HFF-Myc (cell line): ENCODE data around the gene EXD2.

Experiments
- DNase-seq: peaks from one replicate; pipeline ENCODE4 v3.0.0-alpha.2; 2011; ENCODE audit warnings: low read depth; ENCODE audit errors: extremely low read depth
- H3K4me3 ChIP-seq: replicated peaks from 2 replicates; pipeline ENCODE4 v1.5.1; 2011; ENCODE audit warnings: low read depth, mild to moderate bottlenecking, control low read depth, low read length
- TF ChIP-seq, protein P1 (sequence below): IDR thresholded peaks from 2 replicates; pipeline ENCODE4 v1.5.1; 2012; ENCODE audit warnings: mild to moderate bottlenecking, low read depth, low read length, control low read depth; ENCODE audit errors: missing control alignments

The EXD2 gene

GRCh38 chr14:69191340-69192111 lies at the start of gene EXD2:
EXD2 (plus strand) TSS chr14:69191498; CDS start chr14:69209471, 17,973 bp downstream.
- TF ChIP-seq, protein P1, sequence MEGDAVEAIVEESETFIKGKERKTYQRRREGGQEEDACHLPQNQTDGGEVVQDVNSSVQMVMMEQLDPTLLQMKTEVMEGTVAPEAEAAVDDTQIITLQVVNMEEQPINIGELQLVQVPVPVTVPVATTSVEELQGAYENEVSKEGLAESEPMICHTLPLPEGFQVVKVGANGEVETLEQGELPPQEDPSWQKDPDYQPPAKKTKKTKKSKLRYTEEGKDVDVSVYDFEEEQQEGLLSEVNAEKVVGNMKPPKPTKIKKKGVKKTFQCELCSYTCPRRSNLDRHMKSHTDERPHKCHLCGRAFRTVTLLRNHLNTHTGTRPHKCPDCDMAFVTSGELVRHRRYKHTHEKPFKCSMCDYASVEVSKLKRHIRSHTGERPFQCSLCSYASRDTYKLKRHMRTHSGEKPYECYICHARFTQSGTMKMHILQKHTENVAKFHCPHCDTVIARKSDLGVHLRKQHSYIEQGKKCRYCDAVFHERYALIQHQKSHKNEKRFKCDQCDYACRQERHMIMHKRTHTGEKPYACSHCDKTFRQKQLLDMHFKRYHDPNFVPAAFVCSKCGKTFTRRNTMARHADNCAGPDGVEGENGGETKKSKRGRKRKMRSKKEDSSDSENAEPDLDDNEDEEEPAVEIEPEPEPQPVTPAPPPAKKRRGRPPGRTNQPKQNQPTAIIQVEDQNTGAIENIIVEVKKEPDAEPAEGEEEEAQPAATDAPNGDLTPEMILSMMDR, result no peak
- peak within 1 kb of the TSS; percentile 64 for H3K4me3 ChIP-seq
- DNase-seq, result peak; percentile 59

- H3K4me3 ChIP-seq, result no peak overlapping the region
- TF ChIP-seq, protein P1, result no peak
- DNase-seq, result no peak
Observed at GRCh38 chr14:69141550-69141949, 49.7 kb upstream of the EXD2 start.

DNA sequence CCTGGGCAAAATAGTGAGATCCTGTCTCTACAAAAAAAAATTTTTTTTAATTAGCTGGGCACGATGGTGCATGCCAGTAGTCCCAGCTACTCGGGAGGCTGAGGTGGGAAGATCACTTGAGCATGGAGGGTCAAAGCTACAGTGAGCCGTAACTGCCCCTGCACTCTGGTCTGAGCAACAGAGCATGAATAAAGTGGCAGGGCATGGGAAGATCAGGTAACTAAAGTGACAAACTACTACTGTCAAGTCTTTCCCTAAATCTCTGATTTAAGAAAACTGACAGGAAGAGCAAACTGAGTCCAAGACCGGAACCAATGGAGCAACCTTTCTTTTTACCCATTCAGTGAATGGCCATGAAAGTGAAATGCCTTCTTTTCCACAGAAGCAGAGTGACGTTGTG lies 49.2 kb upstream of the EXD2 start:
- TF ChIP-seq, protein P1, result no peak
- no peak overlapping the region for H3K4me3 ChIP-seq
- DNase-seq, result no peak

- no peak for DNase-seq
- TF ChIP-seq, protein P1, result no peak
- H3K4me3 ChIP-seq, result no peak overlapping the region
Observed at GRCh38 chr14:69149461-69150244, 41.6 kb upstream of the EXD2 start.

GRCh38 chr14:69151458-69152180 lies 39.7 kb upstream of the EXD2 start:
- TF ChIP-seq, protein P1, result peak; percentile 32
- DNase-seq, result no peak
- peak overlapping the region; percentile 81 for H3K4me3 ChIP-seq

DNA sequence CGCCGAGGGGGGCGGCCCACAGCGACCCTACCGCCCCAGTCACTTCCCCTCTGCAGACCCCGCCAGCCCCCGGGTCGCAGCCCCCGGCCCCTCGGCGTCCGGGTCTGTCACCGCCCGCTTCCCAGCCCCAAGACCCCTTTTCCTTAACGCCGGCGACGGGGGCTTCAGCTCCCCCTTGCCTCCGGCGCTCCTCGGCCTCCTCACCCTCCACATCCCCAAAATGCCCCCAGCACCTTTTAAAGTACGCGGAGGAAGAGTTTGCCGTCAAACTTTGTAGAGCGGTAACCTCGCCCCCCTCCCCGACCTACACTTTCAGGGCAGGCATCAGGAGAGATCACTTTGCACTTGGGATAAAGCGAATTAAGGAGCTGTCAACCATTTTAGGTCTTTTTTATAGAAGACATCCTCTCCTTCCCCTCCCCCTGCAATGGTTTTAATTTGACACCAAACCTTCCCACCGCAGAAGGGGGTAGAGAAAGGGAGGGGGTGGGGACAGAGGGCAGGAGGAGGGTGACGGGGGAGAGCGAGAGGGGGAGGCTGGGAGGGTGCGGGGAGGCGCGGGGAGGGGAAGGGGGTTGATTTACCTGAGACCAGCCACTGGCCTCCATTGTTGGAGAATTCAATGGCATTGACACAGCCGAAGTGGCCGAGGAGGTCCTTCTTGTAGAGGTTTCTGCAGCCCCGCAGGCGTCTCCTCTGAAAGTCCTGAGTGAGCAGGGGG lies 39.0 kb upstream of the EXD2 start:
- peak overlapping the region; percentile 81 for H3K4me3 ChIP-seq
- TF ChIP-seq, protein P1, result no peak
- no peak for DNase-seq
